HEK293T (cell line): ENCODE measurements around the gene NUCB1.
"Not testable (repeated sequence)": the region's sequence is repeated elsewhere in the genome, so short reads cannot be mapped to it uniquely, and the experiment has no call there.

Experiments
- CTCF ChIA-PET: fragments of 350-600 bp; formaldehyde crosslinking; extraction: SDS; loops from one replicate; lab custom pipeline; 2021; ENCODE audit warnings: antibody characterized with exemption, inconsistent platforms; lab: Yijun Ruan, JAX
- POLR2A ChIA-PET: fragments of 350-600 bp; formaldehyde crosslinking; extraction: SDS; loops from one replicate; lab custom pipeline; 2020; ENCODE audit warnings: antibody characterized with exemption, inconsistent platforms; lab: Yijun Ruan, JAX
- DNase-seq: peaks from one replicate; pipeline ENCODE4 v3.0.0; 2012; ENCODE audit warnings: mixed read lengths; ENCODE audit errors: extremely low spot score
- ARNT ChIP-seq: fragments of 450-650 bp; IDR thresholded peaks from 2 replicates; pipeline ENCODE4 v1.6.1; 2017; ENCODE audit warnings: mild to moderate bottlenecking
- BHLHE40 ChIP-seq: fragments of 450-650 bp; IDR thresholded peaks from 2 replicates; pipeline ENCODE4 v1.6.1; 2016; ENCODE audit warnings: mild to moderate bottlenecking, moderate library complexity, borderline replicate concordance
- CTBP1 ChIP-seq: fragments of 450-650 bp; IDR thresholded peaks from 2 replicates; pipeline ENCODE4 v1.6.1; 2016; ENCODE audit warnings: borderline replicate concordance
- ELF4 ChIP-seq: fragments of 450-650 bp; IDR thresholded peaks from 2 replicates; pipeline ENCODE4 v1.6.1; 2017; ENCODE audit warnings: antibody characterized with exemption
- FOXA1 ChIP-seq: fragments of 450-650 bp; IDR thresholded peaks from 2 replicates; pipeline ENCODE4 v1.6.1; 2016; ENCODE audit warnings: mild to moderate bottlenecking
- FOXK2 ChIP-seq: fragments of 450-650 bp; IDR thresholded peaks from 2 replicates; pipeline ENCODE4 v1.6.1; 2016; ENCODE audit warnings: mild to moderate bottlenecking
- FOXM1 ChIP-seq: fragments of 450-650 bp; IDR thresholded peaks from 2 replicates; pipeline ENCODE4 v1.6.1; 2017; ENCODE audit warnings: mild to moderate bottlenecking, borderline replicate concordance
- HDGF ChIP-seq: fragments of 450-650 bp; IDR thresholded peaks from 2 replicates; pipeline ENCODE4 v1.6.1; 2017; ENCODE audit warnings: antibody characterized with exemption, borderline replicate concordance
- L3MBTL2 ChIP-seq: fragments of 450-650 bp; conservative IDR thresholded peaks from 2 replicates; pipeline ENCODE4 v1.6.1; 2016; ENCODE audit warnings: mild to moderate bottlenecking
- LEF1 ChIP-seq: fragments of 450-650 bp; IDR thresholded peaks from 2 replicates; pipeline ENCODE4 v1.6.1; 2017; ENCODE audit warnings: mild to moderate bottlenecking, borderline replicate concordance
- NFRKB ChIP-seq: fragments of 450-650 bp; IDR thresholded peaks from 2 replicates; pipeline ENCODE4 v1.6.1; 2016; ENCODE audit warnings: mild to moderate bottlenecking, moderate library complexity
- SP1 ChIP-seq: fragments of 450-650 bp; IDR thresholded peaks from 2 replicates; pipeline ENCODE4 v1.6.1; 2017
- SUZ12 ChIP-seq: fragments of 450-650 bp; IDR thresholded peaks from 2 replicates; pipeline ENCODE4 v1.6.1; 2016; ENCODE audit warnings: mild to moderate bottlenecking
- TARDBP ChIP-seq: fragments of 450-650 bp; IDR thresholded peaks from 2 replicates; pipeline ENCODE4 v1.6.1; 2016
- ZNF384 ChIP-seq: fragments of 450-650 bp; IDR thresholded peaks from 2 replicates; pipeline ENCODE4 v1.6.1; 2016
- TF ChIP-seq, protein P1 (sequence below): fragments of 450-650 bp; IDR thresholded peaks from 2 replicates; pipeline ENCODE4 v1.6.1; 2016

Gene NUCB1

DNA sequence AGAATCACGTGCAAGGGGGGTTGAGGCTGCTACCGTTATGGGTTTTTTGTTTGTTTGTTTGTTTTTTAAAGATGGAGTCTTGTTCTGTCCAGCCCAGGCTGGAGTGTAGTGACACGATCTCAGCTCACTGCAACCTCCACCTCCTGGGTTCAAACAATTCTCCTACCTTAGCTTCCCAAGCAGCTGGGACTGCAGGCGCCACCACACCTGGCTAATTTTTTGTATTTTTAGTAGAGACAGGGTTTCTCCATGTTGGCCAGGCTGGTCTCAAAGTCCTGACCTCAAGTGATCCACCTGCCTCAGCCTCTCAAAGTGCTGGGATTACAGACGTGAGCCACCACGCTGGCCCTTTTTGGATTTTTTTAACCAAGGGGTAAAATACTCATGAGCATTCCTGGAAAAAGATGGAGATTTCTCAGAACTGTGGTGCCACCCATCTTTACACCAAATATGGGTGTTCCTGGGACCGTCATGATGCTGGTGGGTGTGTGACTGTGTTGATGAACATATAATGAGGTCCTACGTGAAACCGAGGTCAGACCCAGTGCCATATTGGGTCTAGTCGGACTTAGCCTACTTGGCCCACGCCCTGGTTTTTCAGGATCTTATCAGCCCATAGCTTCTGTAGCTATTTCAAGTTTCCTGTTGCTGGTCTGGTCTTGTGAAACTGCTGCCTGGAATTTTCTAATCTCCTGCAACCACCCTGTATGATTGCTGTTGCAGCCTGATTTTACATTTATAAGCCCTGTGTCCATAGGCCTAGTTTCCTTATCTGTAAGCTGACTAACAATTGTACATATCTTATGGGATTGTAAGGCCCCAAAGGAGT lies 21.7 kb upstream of the NUCB1 start:
- CTCF ChIA-PET = no interaction called here
- no peak for DNase-seq
- POLR2A ChIA-PET = interaction anchor here (0.8 to 1.2 kb wide), 2 partner anchors 36 to 86 kb away, joined by 3 read pairs; no protein-coding TSS in a partner anchor
- no peak for TF ChIP-seq ARNT
- no peak for TF ChIP-seq TARDBP
- no peak for TF ChIP-seq L3MBTL2
- no peak for TF ChIP-seq BHLHE40
- TF ChIP-seq SP1 = no peak
- no peak for TF ChIP-seq FOXM1
- no peak for TF ChIP-seq LEF1
- no peak for TF ChIP-seq CTBP1

DNA sequence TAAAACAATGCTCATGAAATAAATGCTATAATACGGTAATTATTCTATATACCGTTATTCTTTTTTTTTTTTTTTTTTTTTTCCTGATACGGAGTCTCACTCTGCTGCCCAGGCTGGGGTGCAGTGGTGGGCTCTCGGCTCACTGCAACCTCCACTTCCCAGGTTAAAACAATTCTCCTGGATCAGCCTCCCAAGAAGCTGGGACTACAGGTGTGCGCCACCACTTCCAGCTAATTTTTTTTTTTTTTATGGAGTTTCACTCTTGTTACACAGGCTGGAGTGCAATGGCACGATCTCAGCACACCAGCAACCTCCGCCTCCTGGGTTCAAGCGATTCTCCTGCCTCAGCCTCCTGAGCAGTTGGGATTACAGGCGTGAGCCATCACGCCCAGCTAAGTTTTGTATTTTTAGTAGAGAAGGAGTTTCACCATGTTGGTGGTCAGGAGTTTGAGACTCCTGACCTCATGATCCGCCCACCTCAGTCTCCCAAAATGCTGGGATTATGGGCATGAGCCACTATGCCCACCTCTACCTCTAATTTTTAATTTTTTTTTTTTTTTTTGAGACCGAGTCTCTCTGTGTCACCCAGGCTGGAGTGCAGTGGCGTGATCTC lies 21.0 kb upstream of the NUCB1 start:
- CTCF ChIA-PET = no interaction called here
- POLR2A ChIA-PET = interaction anchor here (0.6 to 0.8 kb wide), 2 partner anchors 72 to 85 kb away, joined by 3 read pairs; no protein-coding TSS in a partner anchor
- no peak for DNase-seq
- no peak for TF ChIP-seq TARDBP
- no peak for TF ChIP-seq NFRKB
- no peak for TF ChIP-seq SUZ12
- TF ChIP-seq FOXK2 = no peak
- no peak for TF ChIP-seq HDGF
- no peak for TF ChIP-seq ZNF384

DNA sequence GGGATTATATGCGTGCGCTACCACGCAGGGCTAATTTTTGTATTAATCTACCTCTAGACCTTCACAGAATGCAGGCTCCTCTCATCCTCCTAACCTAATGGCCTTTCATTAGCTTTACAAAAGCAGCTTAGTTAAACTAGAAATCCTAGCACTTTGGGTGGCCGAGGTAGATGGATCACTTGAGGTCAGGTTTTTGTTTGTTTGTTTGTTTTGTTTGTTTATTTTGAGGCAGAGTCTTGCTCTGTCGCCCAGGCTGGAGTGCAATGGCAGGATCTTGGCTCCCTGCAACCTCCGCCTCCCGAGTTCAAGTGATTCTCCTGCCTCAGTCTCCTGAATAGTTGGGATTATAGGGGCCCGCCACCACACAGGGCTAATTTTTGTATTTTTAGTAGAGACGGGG lies 20.4 kb upstream of the NUCB1 start:
- ChIA-PET POLR2A (interaction anchor here (0.6 to 0.8 kb wide), 2 partner anchors 71 to 84 kb away, joined by 3 read pairs; no protein-coding TSS in a partner anchor), CTCF (interaction anchor here (0.5 kb wide), 1 partner anchor 27 kb away, joined by 5 read pairs; no protein-coding TSS in a partner anchor)
- not testable (repeated sequence) for DNase-seq

DNA sequence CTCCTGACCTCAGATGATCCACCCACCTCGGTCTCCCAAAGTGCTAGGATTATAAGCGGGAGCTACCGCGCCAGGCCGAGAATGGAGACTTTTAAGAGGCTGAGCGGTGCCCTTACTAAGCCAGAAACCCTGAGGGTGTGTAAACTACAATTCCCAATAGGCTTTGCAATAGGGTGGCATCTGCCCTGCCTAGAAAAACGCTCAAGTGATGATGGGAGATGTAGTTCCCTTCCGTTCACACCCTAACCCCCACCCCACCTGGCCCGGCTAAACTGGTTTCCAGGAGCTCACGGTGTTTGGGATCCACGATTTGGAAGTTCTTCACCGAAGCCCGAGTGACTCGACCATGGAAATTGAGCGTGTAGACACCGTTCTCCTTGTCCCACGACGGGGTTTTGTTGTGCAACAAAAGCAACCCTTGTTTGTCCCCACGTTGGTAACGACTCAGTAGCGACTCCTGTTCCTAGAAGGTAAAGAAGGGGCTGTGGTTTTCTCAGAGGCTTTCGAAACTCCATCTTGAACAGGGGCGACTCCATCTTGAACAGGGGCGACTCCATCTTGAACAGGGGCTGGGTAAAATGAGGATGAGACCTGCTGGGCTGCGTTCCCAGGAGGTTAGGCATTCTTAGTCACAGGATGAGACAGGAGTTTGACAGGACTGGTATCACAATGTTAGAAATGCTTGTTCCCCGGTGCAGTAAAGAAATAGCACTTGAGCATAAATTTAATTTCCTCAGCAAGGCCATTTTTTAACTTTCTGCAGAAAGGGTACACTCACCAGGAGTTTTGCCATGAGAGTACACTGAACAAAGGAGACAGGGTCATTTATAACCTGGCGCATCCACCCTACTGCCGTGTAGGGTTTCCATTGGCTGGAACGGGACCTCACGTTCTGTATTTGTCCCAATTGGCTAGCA lies 18.1 kb upstream of the NUCB1 start:
- ChIA-PET CTCF (no interaction called here), POLR2A (interaction anchor here (1.7 kb wide), 1 partner anchor 10 kb away, joined by 8 read pairs; the partner anchor contains the start of gene PPP1R15A)
- peak; percentile 61 for DNase-seq
- TF ChIP-seq LEF1 (no peak), ELF4 (0 out of 2 replicates have a peak, but pooled peaks have one; percentile 27), L3MBTL2 (peak; percentile 55)

DNA sequence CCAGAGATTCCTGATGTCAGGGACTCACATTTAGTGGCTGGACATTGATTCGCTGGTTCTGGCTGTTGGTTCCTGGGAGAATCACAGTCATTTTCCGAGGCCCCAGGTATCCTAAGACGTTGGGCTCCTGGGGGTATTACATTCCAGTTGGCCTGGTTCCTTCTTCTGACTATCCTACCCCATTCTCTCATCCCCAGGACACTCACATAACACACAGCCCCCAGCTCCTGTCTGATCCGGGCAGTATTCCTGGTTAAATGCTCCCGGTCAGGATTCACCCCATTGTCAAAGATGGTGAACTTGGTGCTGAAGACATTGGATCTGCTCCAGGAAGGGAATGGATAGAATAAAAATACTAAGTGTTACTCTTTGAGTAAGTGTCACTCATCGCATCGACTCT lies 16.4 kb upstream of the NUCB1 start:
- DNase-seq = no peak
- POLR2A ChIA-PET = interaction anchor here (1.4 kb wide), 1 partner anchor 12 kb away, joined by 4 read pairs; the partner anchor contains the start of gene PPP1R15A
- CTCF ChIA-PET = interaction anchor here (0.6 kb wide), 1 partner anchor 37 kb away, joined by 3 read pairs; no protein-coding TSS in a partner anchor
- TF ChIP-seq ELF4 (no peak), NFRKB (no peak), CTBP1 (no peak), TARDBP (no peak), ARNT (no peak), HDGF (no peak), FOXM1 (no peak), LEF1 (no peak), SP1 (no peak), SUZ12 (no peak), L3MBTL2 (no peak), BHLHE40 (no peak), FOXA1 (no peak), FOXK2 (no peak), ZNF384 (no peak)
- TF ChIP-seq, protein P1, sequence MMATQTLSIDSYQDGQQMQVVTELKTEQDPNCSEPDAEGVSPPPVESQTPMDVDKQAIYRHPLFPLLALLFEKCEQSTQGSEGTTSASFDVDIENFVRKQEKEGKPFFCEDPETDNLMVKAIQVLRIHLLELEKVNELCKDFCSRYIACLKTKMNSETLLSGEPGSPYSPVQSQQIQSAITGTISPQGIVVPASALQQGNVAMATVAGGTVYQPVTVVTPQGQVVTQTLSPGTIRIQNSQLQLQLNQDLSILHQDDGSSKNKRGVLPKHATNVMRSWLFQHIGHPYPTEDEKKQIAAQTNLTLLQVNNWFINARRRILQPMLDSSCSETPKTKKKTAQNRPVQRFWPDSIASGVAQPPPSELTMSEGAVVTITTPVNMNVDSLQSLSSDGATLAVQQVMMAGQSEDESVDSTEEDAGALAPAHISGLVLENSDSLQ = no peak

GRCh38 chr19:48887861-48888612 lies 12.1 kb upstream of the NUCB1 start:
- no peak for DNase-seq
- ChIA-PET CTCF (no interaction called here), POLR2A (interaction anchor here (1.2 to 2.9 kb wide), 2 partner anchors 14 to 15 kb away, joined by 3 to 16 read pairs; partner anchors contain the start of gene PPP1R15A)
- TF ChIP-seq FOXA1 = no peak
- no peak for TF ChIP-seq BHLHE40
- no peak for TF ChIP-seq CTBP1
- TF ChIP-seq LEF1 = no peak

- CTCF ChIA-PET, DNase-seq: not testable (repeated sequence)
- POLR2A ChIA-PET = interaction anchor here (0.8 to 1.2 kb wide), 3 partner anchors 11 to 18 kb away, joined by 3 to 7 read pairs (median 3); partner anchors contain the start of gene NUCB1
Measured at GRCh38 chr19:48889496-48889895, 10.6 kb upstream of the NUCB1 start.
